Measurements from ENCODE around the gene TECPR2. TPM values are rescaled to one million over a fixed set of nuclear protein-coding genes. Genes with fewer than 3 reads are reported as not detected.

Gene TECPR2
- total and polyA plus RNA-seq, 2 of the 13 experiments (the other 11 are each of a cell fraction or from before 2014, with no cell fraction given), result 3.5 to 5.7 TPM

DNA sequence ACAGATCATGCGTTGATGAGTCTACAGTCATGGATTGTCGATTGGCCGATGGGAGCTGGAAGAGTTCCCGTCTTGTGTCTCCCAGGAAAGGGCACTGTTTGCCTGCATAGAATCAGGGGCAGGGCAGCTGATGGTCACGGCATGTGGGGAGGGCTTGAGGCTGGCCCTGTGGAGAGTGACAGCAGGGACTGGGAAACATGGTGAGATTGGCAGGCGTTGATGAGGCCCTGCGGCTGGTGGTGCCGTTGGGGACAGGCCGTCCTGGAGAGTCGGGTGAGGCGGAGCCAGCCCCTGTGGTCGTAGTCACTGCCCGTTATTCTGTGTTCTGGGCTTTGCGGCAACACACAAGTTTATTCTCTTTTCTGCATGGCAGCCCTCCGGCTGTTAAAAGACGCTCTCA, 52.9 kb downstream of the TECPR2 start (continued):
- no peak for TF ChIP-seq RAD51 (IDR thresholded peaks at IDR 0.05; ENCODE audit: borderline replicate concordance)
- no peak for TF ChIP-seq NFYC (CRISPR knock-in tag; IDR thresholded peaks at IDR 0.05)
- TF ChIP-seq ZNF761 (CRISPR knock-in tag; conservative IDR thresholded peaks at IDR 0.05), result no peak
- no peak for TF ChIP-seq ZNF441 (CRISPR knock-in tag; IDR thresholded peaks at IDR 0.05; ENCODE audit: borderline replicate concordance)
- no peak for TF ChIP-seq MAF1 (CRISPR knock-in tag; IDR thresholded peaks at IDR 0.05; ENCODE audit: borderline replicate concordance)
- no peak for TF ChIP-seq SIX4 (CRISPR knock-in tag; IDR thresholded peaks at IDR 0.05)

DNA sequence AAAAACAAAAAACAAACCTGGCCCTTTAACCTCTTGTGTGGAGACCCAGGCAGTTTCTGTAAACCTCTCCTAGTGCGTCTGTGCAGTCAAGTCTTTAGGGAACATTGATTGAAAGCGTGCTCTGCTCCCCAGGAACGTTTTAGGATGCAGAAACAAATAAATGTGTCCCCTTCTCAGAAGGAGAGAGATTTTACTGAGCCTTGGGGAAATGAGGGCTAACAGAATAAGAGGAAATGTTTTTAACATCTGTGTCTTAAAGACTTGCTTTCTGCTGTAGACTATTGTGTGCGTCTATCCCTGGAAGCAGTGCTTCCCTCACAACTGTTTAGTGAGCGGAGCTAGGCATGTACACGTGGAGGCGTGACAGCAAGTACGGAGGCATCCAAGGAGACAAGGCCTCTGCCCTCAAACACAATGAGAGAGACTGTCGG, 54.3 kb downstream of the TECPR2 start:
- Histone ChIP-seq H3K79me2 (ENCODE audit: insufficient read depth, low read length) (no peaks in the 10 kb centered on the region), H3K4me2 (ENCODE audit: low read depth, low read length) (no peak overlapping the region), H2AFZ (ENCODE audit: low read length) (no peak overlapping the region), H3K36me3 (replicated peaks in 1 of 2; ENCODE audit: control insufficient read depth in 1 of 2, insufficient read depth in 2 of 2, low read length in 2 of 2) (peaks cover 0 to 1% of the 10 kb centered on the region in 2 experiments; a peak in 2 of 5 replicates), H3K27me3 (ENCODE audit: control insufficient read depth in 1 of 2, insufficient read depth in 2 of 2, low read length in 2 of 2) (no peaks in the 10 kb centered on the region), H3K27ac (ENCODE audit: extremely low read length, insufficient read depth, low read length) (no peak overlapping the region), H3K9ac (ENCODE audit: insufficient read depth, low read depth, low read length) (no peak overlapping the region), H3K9me3 (ENCODE audit: low read length) (no peaks in the 10 kb centered on the region), H3K4me1 (ENCODE audit: insufficient read depth, low read length) (peaks cover 10% of the 10 kb centered on the region), H3K4me3 (replicated peaks in 1 of 3; ENCODE audit: insufficient read depth in 1 of 3, low read depth in 2 of 3, low read length in 3 of 3) (no peak overlapping the region), H4K20me1 (ENCODE audit: insufficient read depth, low read length) (no peaks in the 10 kb centered on the region)
- ATAC-seq (no peak), FAIRE-seq (no peak), DNase-seq (ENCODE audit: low spot score) (no peak)
- 86% methylated on average over 9 of the region's 9 CpGs for WGBS (ENCODE audit: low lambda C conversion rate)
- CTCF ChIA-PET (ENCODE audit: low intra/inter-chr PET ratio, low total read pairs), result no interaction called here
- intact Hi-C loops (cut with micrococcal nuclease; ENCODE audit: unreplicated experiment) (no loop called here), in situ Hi-C loops (cut with HindIII; ENCODE audit: extremely low pct_ligation_motif_present, low pct_unique_long_range_greater_than_20kb) (no loop called here)
- BruUV-seq (replicated peaks), result no TSS peak
- TF ChIP-seq MTF2 (CRISPR knock-in tag; IDR thresholded peaks at IDR 0.05; ENCODE audit: borderline replicate concordance) (no peak), JUNB (CRISPR knock-in tag; IDR thresholded peaks at IDR 0.05; ENCODE audit: borderline replicate concordance) (no peak), NRL (CRISPR knock-in tag; IDR thresholded peaks at IDR 0.05; ENCODE audit: borderline replicate concordance) (no peak), FOXM1 (CRISPR knock-in tag; IDR thresholded peaks at IDR 0.05) (no peak), KDM6A (CRISPR knock-in tag; IDR thresholded peaks at IDR 0.05; ENCODE audit: low read depth) (no peak), ZMAT3 (CRISPR knock-in tag; conservative IDR thresholded peaks at IDR 0.05) (no peak), JUN (CRISPR knock-in tag; IDR thresholded peaks at IDR 0.05) (no peak), ZNF354B (CRISPR knock-in tag; IDR thresholded peaks at IDR 0.05) (no peak), GABPB1 (CRISPR knock-in tag; IDR thresholded peaks at IDR 0.05) (no peak), ZNF232 (CRISPR knock-in tag; IDR thresholded peaks at IDR 0.05; ENCODE audit: borderline replicate concordance) (no peak), CBX5 (CRISPR knock-in tag; IDR thresholded peaks at IDR 0.05; ENCODE audit: borderline replicate concordance) (no peak)
- TF ChIP-seq, protein P1, sequence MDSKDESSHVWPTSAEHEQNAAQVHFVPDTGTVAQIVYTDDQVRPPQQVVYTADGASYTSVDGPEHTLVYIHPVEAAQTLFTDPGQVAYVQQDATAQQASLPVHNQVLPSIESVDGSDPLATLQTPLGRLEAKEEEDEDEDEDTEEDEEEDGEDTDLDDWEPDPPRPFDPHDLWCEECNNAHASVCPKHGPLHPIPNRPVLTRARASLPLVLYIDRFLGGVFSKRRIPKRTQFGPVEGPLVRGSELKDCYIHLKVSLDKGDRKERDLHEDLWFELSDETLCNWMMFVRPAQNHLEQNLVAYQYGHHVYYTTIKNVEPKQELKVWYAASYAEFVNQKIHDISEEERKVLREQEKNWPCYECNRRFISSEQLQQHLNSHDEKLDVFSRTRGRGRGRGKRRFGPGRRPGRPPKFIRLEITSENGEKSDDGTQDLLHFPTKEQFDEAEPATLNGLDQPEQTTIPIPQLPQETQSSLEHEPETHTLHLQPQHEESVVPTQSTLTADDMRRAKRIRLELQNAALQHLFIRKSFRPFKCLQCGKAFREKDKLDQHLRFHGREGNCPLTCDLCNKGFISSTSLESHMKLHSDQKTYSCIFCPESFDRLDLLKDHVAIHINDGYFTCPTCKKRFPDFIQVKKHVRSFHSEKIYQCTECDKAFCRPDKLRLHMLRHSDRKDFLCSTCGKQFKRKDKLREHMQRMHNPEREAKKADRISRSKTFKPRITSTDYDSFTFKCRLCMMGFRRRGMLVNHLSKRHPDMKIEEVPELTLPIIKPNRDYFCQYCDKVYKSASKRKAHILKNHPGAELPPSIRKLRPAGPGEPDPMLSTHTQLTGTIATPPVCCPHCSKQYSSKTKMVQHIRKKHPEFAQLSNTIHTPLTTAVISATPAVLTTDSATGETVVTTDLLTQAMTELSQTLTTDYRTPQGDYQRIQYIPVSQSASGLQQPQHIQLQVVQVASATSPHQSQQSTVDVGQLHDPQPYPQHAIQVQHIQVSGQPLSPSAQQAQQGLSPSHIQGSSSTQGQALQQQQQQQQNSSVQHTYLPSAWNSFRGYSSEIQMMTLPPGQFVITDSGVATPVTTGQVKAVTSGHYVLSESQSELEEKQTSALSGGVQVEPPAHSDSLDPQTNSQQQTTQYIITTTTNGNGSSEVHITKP (CRISPR knock-in tag; IDR thresholded peaks at IDR 0.05; ENCODE audit: low read depth), result no peak
- TF ChIP-seq, protein P2, sequence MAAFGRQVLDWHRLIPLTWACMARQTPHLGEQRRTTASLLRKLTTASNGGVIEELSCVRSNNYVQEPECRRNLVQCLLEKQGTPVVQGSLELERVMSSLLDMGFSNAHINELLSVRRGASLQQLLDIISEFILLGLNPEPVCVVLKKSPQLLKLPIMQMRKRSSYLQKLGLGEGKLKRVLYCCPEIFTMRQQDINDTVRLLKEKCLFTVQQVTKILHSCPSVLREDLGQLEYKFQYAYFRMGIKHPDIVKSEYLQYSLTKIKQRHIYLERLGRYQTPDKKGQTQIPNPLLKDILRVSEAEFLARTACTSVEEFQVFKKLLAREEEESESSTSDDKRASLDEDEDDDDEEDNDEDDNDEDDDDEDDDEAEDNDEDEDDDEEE (CRISPR knock-in tag; IDR thresholded peaks at IDR 0.05), result no peak
- TF ChIP-seq, protein P3, sequence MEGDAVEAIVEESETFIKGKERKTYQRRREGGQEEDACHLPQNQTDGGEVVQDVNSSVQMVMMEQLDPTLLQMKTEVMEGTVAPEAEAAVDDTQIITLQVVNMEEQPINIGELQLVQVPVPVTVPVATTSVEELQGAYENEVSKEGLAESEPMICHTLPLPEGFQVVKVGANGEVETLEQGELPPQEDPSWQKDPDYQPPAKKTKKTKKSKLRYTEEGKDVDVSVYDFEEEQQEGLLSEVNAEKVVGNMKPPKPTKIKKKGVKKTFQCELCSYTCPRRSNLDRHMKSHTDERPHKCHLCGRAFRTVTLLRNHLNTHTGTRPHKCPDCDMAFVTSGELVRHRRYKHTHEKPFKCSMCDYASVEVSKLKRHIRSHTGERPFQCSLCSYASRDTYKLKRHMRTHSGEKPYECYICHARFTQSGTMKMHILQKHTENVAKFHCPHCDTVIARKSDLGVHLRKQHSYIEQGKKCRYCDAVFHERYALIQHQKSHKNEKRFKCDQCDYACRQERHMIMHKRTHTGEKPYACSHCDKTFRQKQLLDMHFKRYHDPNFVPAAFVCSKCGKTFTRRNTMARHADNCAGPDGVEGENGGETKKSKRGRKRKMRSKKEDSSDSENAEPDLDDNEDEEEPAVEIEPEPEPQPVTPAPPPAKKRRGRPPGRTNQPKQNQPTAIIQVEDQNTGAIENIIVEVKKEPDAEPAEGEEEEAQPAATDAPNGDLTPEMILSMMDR (CRISPR knock-in tag; IDR thresholded peaks at IDR 0.05), result no peak
- POLR2A ChIA-PET, result no interaction called here
